A172 (cell line): ENCODE results near the gene MSRB1. TPM values are rescaled to one million over a fixed set of nuclear protein-coding genes. Genes with fewer than 3 reads are reported as not detected.

ENCODE experiments used
- DNase-seq: peaks from one replicate; pipeline ENCODE4 v3.0.0-alpha.2; 2015; ENCODE audit warnings: low spot score
- total RNA-seq: library from RNA; depleted of rRNA; stranded (reverse); fragments of >200 nt; shearing (Covaris generic); gene quantifications from 2 replicates; pipeline ENCODE4 v1.2.3, GENCODE V29; 2014

The MSRB1 gene
- total RNA-seq, 1 experiment from 2014 or later, result 15.6 TPM

DNA sequence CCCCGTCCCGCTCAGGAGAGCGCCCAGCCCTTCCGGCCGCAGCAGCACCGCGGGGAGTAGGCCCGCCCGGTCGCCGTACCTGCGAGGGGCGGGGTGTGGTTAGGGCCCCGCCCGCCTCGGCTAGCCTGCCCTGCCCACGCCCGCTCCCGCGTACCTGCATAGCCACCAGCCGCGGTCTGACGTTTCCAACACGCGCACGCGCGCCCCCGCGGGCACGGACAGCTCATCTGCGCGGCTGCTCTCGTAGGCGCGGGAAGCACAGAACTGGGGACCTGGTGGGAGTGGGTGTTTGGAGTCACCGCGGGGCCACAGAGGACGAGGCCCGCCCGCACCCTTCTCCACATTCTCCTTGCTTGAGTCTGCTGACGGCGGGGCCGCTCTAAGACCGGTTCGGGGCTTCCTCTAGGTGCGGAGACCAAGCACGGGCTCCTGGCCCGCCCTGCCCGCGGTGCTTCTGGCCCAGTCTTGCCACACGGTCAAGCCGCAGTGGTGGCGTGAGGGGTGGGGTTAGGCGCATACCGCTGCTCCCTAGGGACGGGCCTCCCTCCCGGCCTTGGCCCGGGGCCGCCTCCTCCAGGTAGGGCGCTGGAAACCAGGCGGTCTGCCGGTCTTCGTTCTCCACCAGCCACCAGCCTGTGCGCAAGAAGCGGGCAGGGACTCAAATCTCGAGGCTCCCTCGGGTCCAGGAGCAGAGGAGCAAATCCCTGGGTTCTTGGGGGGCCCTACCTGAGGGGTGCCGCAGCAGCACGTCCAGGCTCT is 36.5 kb upstream of the MSRB1 start:
- DNase-seq, result no peak

DNA sequence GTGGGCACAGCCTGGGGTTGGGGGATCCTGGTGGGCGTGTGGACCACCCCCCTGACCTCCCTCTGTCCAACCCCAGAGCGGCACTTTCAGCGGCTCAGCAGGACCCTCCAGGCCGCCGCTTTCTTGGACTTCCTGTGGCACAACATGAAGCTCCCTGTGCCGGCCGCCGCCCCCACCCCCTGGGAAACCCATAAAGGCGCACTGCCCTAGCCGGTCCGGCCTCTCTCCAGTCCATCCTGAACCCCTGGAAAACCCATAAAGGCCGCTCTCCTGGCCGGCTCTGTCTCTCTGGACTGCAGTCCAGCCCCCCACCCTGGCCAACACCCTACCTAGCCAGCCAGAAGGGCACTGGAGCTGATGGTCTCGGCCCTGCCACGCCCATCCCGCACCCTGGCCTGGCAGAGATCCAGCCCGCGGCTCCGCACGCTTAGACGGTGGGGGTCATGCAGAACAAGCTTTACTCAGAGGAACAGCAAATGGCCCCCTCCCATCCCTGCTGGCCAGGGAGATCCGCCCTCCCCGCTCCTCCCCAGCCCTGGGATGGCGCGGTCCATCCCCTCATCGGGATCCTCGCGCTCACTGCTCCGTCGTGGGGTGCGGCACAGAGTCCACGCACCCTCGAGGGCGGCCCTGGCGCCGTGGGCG is 35.6 kb upstream of the MSRB1 start:
- DNase-seq, result no peak

DNA sequence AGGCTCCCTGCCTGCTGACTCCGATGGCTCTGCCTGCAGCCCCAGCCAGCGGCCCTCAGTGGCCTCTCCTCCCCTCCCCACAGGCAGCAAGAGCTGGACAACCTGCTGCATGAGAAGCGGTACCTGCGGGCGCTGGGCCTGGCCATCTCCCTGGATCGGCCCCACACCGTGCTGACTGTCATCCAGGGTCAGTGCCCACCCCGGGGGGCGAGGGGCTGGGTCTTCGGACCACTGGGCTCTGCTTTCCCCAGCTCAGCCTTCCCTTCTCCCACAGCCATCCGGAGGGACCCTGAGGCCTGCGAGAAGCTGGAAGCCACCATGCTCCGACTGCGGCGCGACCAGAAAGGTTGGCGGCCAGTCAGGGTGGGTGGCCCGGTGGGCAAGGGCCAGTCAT is 34.9 kb upstream of the MSRB1 start:
- no peak for DNase-seq

GRCh38 chr16:1976951-1977874 is 34.2 kb upstream of the MSRB1 start:
- DNase-seq, result no peak

DNA sequence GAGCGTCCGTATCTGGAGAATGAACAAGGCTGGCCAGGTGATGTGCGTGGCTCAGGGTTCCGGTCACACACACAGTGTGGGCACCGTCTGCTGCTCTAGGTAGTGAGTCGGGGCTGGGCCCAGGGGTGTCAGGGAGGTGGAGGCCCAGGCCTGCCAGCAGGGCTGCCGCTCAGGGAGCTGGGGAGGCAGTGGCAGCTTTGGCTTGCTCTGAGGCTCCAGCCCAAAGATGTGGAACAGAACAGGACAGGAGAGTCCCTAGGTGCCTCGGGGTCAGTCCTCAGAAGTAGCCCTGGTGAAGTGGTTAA is 33.2 kb upstream of the MSRB1 start:
- no peak for DNase-seq

DNA sequence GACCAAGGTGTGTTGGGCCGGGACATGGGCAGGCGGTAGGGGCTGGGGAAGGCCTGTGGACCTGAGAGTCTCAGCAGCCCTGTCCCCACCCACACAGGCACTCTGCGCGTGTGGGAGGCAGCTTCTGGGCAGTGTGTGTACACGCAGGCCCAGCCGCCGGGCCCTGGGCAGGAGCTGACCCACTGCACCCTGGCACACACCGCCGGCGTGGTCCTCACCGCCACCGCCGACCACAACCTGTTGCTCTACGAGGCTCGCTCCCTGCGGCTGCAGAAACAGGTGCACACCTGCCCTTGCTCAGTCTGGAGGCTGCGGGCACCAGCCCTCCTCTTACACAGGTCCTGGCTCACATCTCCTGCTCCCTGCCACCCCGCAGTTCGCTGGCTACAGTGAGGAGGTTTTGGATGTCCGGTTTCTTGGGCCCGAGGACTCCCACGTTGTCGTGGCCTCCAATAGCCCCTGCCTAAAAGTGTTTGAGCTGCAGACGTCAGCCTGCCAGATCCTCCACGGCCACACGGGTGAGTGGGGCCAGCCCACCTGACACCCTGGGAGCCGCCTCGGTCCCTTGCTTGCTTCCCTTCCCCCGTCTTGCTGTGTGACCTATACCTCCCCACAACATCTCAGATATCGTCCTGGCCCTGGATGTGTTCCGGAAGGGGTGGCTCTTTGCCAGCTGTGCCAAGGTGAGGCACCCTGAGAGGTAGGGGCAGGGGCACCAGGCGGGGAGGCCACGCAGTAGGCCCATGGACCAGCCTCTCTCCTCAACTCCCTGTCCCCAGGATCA is 32.6 kb upstream of the MSRB1 start:
- DNase-seq, result no peak

DNA sequence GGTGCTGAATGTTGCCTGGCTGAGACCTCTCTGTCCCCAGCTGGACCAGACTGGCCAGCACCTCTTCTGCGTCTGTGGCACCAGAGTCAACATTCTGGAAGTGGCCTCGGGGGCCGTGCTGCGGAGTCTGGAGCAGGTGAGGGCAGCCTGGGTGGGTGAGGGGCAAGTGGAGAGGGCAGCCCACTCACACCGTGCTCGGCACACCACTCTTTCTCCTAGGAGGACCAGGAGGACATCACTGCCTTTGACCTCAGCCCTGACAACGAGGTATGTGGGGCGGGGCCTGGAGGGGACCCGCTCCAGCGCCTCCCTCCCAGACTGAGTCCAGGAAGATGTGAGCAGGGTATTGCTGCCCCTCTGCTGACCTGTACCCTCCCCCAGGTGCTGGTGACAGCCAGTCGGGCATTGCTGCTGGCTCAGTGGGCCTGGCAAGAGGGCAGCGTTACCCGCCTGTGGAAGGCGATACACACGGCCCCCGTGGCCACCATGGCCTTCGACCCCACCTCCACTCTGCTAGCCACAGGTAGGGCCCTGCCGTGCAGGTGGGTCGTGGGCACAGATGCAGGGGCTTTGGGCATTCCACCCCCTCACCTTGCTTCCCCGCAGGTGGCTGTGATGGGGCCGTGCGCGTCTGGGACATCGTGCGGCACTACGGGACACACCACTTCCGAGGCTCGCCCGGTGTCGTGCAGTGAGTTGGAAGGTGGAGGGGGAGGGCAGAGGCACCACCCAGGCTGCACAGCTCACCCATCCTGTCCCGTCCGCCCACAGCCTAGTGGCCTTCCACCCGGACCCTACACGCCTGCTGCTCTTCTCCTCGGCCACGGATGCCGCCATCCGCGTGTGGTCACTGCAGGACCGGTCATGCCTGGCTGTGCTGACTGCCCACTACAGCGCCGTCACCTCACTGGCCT is 31.4 kb upstream of the MSRB1 start:
- DNase-seq, result no peak

DNA sequence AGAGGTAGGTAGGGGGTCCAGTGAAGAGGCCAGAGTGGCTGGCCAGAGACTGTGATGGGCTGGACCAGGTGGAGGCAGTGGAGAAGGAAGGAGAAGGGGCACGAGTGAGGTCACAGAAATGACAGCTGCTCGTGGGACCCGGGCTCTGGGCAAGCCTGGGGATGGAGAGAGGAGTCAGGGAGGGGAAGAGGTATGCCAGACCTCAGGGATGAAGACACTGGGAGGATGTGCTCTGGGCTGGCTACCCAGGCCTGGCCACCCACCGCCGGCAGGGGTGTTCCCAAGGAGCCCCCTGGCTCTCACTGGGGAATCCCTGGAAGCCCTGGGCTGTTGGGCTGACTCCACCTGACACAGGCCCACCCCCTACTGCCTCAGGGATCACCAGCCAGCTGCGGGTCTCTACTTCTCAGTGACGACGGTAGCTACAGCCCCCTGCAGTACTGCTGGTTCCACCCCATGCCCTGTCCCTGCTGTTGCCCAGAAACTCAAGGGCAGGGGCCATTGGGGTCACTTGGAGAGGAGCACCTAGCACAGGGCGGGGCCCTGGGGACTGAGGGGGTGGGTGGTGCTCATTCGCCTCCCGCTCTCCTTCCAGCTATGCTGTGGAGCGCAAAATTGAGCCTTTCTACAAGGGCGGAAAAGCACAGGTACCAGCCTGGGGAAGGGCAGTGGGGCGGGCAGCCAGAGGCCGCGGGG is 30.6 kb upstream of the MSRB1 start:
- no peak for DNase-seq

- no peak for DNase-seq
These were observed 29.5 kb upstream of the MSRB1 start for GRCh38 chr16:1972490-1972877.

GRCh38 chr16:1971796-1972489 is 28.9 kb upstream of the MSRB1 start, which contains the start of gene TBL3:
Gene TBL3, plus strand, starts transcription at chr16:1972053. Its CDS starts 112 bp downstream, at chr16:1972165.
- peak; percentile 91 for DNase-seq

DNA sequence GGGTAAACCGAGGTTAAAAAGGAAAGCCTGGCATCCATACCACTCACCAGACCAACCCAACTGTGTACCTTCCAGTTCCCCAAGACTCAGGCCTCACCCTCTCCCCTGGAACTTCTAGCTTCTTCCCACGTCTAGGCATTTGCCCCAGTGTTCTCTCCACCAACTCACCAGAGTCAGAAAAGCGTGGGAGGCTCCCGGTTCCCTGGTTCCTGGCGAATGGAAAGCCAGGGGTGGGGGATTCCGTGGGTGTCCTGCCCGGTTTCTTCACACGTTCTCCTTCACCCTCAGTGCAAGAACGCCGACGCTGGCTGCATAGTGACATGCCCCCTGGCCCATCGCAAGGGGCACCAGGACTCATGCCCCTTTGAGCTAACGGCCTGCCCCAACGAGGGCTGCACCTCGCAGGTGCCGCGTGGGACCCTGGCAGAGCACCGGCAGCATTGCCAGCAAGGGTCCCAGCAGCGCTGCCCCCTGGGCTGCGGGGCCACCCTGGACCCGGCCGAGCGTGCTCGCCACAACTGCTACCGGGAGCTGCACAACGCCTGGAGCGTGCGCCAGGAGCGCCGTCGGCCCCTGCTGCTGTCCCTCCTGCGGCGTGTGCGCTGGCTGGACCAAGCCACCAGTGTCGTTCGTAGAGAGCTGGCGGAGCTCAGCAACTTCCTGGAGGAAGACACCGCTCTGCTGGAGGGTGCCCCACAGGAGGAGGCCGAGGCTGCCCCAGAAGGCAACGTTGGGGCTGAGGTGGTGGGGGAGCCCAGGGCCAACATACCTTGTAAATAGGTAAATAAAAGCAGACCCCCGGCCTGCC is 25.4 kb upstream of the MSRB1 start:
- DNase-seq, result no peak

GRCh38 chr16:1966460-1966859 is 23.5 kb upstream of the MSRB1 start, which contains the start of gene RNF151:
Gene RNF151, plus strand, starts transcription at chr16:1966856. Its CDS starts 26 bp downstream, at chr16:1966882.
- DNase-seq, result no peak

GRCh38 chr16:1965396-1966001 is 22.5 kb upstream of the MSRB1 start:
- DNase-seq, result no peak

GRCh38 chr16:1964506-1965395 is 21.8 kb upstream of the MSRB1 start, which contains the start of gene RPS2:
Gene RPS2, minus strand, starts transcription at chr16:1964826. Its CDS starts 201 bp downstream, at chr16:1964625.
- DNase-seq, result peak; percentile 99

GRCh38 chr16:1963806-1964505 is 21.0 kb upstream of the MSRB1 start:
- DNase-seq, result no peak
